ENCODE measurements around the gene SNX1.

SNX1 gene

DNA sequence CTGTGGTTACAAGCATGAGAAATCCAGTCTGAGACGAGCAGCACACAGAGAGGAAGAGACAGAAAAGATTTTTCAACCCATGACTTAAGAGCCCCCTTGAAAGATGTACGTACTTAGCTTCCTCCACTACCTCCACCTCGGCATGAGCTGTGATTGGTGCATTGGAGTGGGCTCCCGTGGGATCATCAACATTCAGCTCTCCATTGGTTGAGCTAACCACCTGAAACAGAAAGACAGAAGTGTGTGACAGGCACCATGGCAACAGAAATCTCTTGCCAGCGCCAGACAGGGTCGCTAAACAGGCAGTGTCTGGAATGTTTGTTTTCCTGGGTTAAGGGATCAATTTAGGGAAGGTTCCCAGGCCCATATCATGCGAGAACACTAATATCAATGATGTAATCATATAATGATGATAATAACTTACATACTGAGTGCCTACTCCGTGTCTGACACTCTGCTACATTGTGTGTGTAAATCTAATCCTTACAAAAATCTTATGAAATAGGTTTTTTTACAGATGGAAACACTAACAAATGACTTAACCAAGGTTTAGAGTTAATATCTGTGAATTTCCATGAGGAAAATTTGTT is 84.5 kb downstream of the SNX1 start:
- no peak for DNase-seq

GRCh38 chr15:64182859-64183370 is 87.1 kb downstream of the SNX1 start:
- no peak for DNase-seq

DNA sequence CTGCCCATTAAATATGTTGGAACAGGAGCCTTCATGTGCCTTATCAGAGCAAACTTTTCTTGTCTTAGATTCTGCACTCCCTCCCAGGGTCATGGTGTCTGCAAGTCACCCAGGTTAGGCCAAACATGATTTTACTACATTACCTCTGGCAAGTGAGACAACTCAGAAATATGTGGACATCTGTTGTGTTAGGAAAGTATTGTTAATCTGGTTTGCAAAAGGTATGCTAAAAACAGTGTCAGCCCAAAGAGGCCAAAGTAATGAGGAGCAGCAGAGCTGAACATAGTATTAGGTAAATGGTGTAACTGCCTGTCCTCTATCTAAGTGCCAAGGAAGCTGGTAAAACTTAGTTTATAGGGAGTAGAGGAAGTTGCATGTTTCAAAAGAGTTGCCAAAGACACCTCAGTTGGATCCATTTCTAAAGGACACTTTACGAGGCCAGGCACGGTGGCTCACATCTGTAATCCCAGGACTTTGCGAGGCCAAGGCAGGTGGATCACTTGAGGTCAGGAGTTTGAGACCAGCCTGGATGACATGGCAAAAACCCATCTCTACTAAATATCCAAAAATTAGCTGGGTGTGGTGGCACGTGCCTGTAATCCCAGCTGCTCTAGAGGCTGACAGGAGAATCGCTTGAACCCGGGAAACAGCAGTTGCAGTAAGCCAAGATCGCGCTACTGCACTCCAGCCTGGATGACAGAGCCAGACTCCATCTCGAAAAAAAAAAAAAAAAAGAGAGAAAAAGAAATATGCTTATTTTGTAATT is 89.5 kb downstream of the SNX1 start:
- no peak for DNase-seq

DNA sequence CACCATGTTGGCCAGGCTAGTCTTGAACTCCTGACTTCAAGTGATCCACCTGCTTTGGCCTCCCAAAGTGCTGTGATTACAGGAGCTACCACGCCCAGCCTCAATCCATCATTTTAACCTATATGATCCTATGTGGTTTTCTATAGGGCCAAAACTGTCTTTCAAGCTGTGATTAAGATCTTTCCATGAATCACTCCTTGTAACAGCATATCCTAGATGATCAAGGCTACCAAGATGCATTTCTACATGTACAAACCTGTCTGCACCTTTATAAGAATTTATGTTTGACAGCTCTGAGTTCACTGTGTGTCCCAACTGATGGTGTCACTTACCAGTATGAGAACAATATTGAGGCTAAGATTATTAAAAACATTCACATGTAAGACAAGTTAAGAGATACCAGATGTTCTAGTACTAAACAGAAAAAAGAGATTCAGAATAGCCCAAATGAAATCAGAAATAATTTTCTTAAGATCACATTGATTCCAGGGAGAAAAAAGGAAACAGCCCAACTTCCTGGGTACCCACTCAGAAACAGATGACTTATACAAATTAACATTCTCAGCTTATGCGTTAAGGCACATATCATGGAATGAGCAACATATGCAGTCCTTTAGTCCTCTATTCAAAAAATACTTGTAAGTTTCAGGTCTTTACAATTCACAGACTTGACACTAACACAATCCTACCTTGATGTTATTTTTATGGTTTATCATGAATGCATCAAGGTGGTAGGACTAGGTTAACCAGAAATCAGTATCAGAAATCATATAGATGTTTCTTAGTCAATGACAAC is 91.8 kb downstream of the SNX1 start:
- no peak for DNase-seq

Data from SIG-M5 (cell line).